Keratinocyte (primary cell): Measurements from ENCODE around the gene SRSF1. TPM values are rescaled to one million over a fixed set of nuclear protein-coding genes. Genes with fewer than 3 reads are reported as not detected.
A peak's percentile ranks its signal among the peaks of the same experiment; 100 is the strongest.

Source experiments
- DNase-seq: peaks from one replicate; pipeline ENCODE4 v3.0.0-alpha.2; 2011; ENCODE audit warnings: low read depth, missing footprints, low spot score
- FAIRE-seq: peaks from 2 replicates; lab custom pipeline; 2011; peaks lifted over from hg19 to GRCh38; lab: Jason Lieb, UNC
- H2AFZ ChIP-seq: 2 replicates; pipeline ENCODE4 v1.6.0; 2012; ENCODE audit warnings: low read length, control low read depth, inconsistent platforms; ENCODE audit not compliant: control insufficient read depth
- H3K27ac ChIP-seq: 2 replicates; pipeline ENCODE4 v1.5.1; 2011; ENCODE audit warnings: low read length; ENCODE audit not compliant: control insufficient read depth, insufficient read depth
- H3K27me3 ChIP-seq: 3 replicates; pipeline ENCODE4 v1.6.0; 2011; ENCODE audit warnings: low read length; ENCODE audit not compliant: control insufficient read depth, insufficient read depth; ENCODE audit errors: extremely low read depth
- H3K36me3 ChIP-seq, 2 experiments: 2 replicates in 1 of 2; 3 replicates in 1 of 2; pipeline ENCODE4 v1.5.1; 2011; ENCODE audit warnings: low read length in 2 of 2, mild to moderate bottlenecking in 1 of 2; ENCODE audit not compliant: control insufficient read depth in 2 of 2, insufficient read depth in 2 of 2; ENCODE audit errors: extremely low read depth in 1 of 2
- H3K4me1 ChIP-seq: 3 replicates; pipeline ENCODE4 v1.5.1; 2011; ENCODE audit warnings: low read length; ENCODE audit not compliant: control insufficient read depth, insufficient read depth; ENCODE audit errors: extremely low read depth
- H3K4me2 ChIP-seq: 3 replicates; pipeline ENCODE4 v1.6.0; 2011; ENCODE audit warnings: low read depth, low read length; ENCODE audit not compliant: control insufficient read depth, insufficient read depth; ENCODE audit errors: extremely low read depth
- H3K4me3 ChIP-seq, 3 experiments: fragments of 200-600 bp in 1 of 3; sonication (generic) in 1 of 3; 2 replicates in 2 of 3; 3 replicates in 1 of 3; pipeline ENCODE4 v1.5.1; 2011 to 2016; ENCODE audit warnings: low read length in 3 of 3, mild to moderate bottlenecking in 3 of 3, control low read depth in 2 of 3, inconsistent platforms in 1 of 3, low read depth in 1 of 3, mixed read lengths in 1 of 3, mixed run types in 1 of 3, moderate library complexity in 1 of 3; ENCODE audit not compliant: control insufficient read depth in 2 of 3, insufficient read depth in 2 of 3; ENCODE audit errors: extremely low read depth in 1 of 3
- H3K79me2 ChIP-seq: 2 replicates; pipeline ENCODE4 v1.6.0; 2012; ENCODE audit warnings: low read length; ENCODE audit not compliant: control insufficient read depth, insufficient read depth
- H3K9ac ChIP-seq: 3 replicates; pipeline ENCODE4 v1.6.0; 2011; ENCODE audit warnings: low read length; ENCODE audit not compliant: control insufficient read depth, insufficient read depth; ENCODE audit errors: extremely low read depth
- H3K9me1 ChIP-seq: 3 replicates; pipeline ENCODE4 v1.6.0; 2011; ENCODE audit warnings: low read length; ENCODE audit not compliant: control insufficient read depth, insufficient read depth; ENCODE audit errors: extremely low read depth
- H3K9me3 ChIP-seq: 2 replicates; pipeline ENCODE4 v1.5.1; 2012; ENCODE audit warnings: low read depth, low read length; ENCODE audit not compliant: control insufficient read depth
- H4K20me1 ChIP-seq: 3 replicates; pipeline ENCODE4 v1.6.0; 2011; ENCODE audit warnings: low read length; ENCODE audit not compliant: control insufficient read depth, insufficient read depth; ENCODE audit errors: extremely low read depth
- EZH2 ChIP-seq: IDR thresholded peaks from one replicate; pipeline ENCODE4 v1.6.1; 2012; ENCODE audit warnings: inconsistent platforms, mild to moderate bottlenecking, low read length, moderate library complexity
- dilution Hi-C: fragments of 300-500 bp; cut with MboI; formaldehyde crosslinking; loops from one replicate; pipeline ENCODE4 v1.7.0; 2020; ENCODE audit warnings: low sequenced_read_pairs; ENCODE audit not compliant: extremely low pct_ligation_motif_present
- polyA plus RNA-seq, 5 experiments: library from polyadenylated mRNA; depleted of rRNA in 3 of 5; stranded (reverse) in 3 of 5; stranded (forward) in 1 of 5; unstranded in 1 of 5; fragments of >200 nt; gene quantifications; 1 replicate in 1 of 5; 2 replicates in 3 of 5; 3 replicates in 1 of 5; pipeline versions ENCODE4 v1.2.1 to v1.2.3, GENCODE V29; 2011 to 2012; ENCODE audit warnings: missing spikeins in 2 of 5, low read depth in 1 of 5, low replicate concordance in 1 of 5
- TF ChIP-seq, protein P1 (sequence below), 3 experiments: IDR thresholded peaks in 1 of 3; conservative IDR thresholded peaks in 1 of 3; optimal IDR thresholded peaks in 1 of 3; 2 replicates in 2 of 3; 3 replicates in 1 of 3; pipeline versions ENCODE3 to v1.5.1; 2011; ENCODE audit warnings: low read length in 3 of 3, mild to moderate bottlenecking in 3 of 3, moderate library complexity in 2 of 3, control low read depth in 1 of 3, inconsistent platforms in 1 of 3; ENCODE audit not compliant: insufficient read depth in 2 of 3; ENCODE audit errors: extremely low read depth in 1 of 3

SRSF1 gene
- polyA plus RNA-seq, 1 donor (not counting 4 experiments of a cell fraction or from before 2014, with no cell fraction given) = 272 TPM

GRCh38 chr17:57990037-57990436, 17.0 kb downstream of the SRSF1 start:
- no peaks in the 10 kb centered on the region for H4K20me1 ChIP-seq
- peaks cover 2% of the 10 kb centered on the region for H3K9me1 ChIP-seq
- no peak overlapping the region for H3K27ac ChIP-seq
- H3K27me3 ChIP-seq = no peaks in the 10 kb centered on the region
- FAIRE-seq (no peak), DNase-seq (no peak)
- TF ChIP-seq, protein P1, sequence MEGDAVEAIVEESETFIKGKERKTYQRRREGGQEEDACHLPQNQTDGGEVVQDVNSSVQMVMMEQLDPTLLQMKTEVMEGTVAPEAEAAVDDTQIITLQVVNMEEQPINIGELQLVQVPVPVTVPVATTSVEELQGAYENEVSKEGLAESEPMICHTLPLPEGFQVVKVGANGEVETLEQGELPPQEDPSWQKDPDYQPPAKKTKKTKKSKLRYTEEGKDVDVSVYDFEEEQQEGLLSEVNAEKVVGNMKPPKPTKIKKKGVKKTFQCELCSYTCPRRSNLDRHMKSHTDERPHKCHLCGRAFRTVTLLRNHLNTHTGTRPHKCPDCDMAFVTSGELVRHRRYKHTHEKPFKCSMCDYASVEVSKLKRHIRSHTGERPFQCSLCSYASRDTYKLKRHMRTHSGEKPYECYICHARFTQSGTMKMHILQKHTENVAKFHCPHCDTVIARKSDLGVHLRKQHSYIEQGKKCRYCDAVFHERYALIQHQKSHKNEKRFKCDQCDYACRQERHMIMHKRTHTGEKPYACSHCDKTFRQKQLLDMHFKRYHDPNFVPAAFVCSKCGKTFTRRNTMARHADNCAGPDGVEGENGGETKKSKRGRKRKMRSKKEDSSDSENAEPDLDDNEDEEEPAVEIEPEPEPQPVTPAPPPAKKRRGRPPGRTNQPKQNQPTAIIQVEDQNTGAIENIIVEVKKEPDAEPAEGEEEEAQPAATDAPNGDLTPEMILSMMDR (optimal IDR thresholded peaks at IDR 0.05 in 1 of 3, IDR thresholded peaks at IDR 0.05 in 1 of 3, conservative IDR thresholded peaks at IDR 0.05 in 1 of 3; ENCODE audit: extremely low read depth in 1 of 3, insufficient read depth in 2 of 3, low read length in 3 of 3) = no peak
- TF ChIP-seq EZH2 = no peak
- no peak overlapping the region for H3K4me2 ChIP-seq
- H3K79me2 ChIP-seq = peaks cover 22% of the 10 kb centered on the region
- H3K36me3 ChIP-seq = peaks cover 0 to 9% of the 10 kb centered on the region in 2 experiments
- dilution Hi-C loops = no loop called here
- peaks cover 21% of the 10 kb centered on the region for H3K4me1 ChIP-seq
- H3K9ac ChIP-seq = no peak overlapping the region
- H2AFZ ChIP-seq = no peak overlapping the region
- no peaks in the 10 kb centered on the region for H3K9me3 ChIP-seq
- no peak overlapping the region for H3K4me3 ChIP-seq

DNA sequence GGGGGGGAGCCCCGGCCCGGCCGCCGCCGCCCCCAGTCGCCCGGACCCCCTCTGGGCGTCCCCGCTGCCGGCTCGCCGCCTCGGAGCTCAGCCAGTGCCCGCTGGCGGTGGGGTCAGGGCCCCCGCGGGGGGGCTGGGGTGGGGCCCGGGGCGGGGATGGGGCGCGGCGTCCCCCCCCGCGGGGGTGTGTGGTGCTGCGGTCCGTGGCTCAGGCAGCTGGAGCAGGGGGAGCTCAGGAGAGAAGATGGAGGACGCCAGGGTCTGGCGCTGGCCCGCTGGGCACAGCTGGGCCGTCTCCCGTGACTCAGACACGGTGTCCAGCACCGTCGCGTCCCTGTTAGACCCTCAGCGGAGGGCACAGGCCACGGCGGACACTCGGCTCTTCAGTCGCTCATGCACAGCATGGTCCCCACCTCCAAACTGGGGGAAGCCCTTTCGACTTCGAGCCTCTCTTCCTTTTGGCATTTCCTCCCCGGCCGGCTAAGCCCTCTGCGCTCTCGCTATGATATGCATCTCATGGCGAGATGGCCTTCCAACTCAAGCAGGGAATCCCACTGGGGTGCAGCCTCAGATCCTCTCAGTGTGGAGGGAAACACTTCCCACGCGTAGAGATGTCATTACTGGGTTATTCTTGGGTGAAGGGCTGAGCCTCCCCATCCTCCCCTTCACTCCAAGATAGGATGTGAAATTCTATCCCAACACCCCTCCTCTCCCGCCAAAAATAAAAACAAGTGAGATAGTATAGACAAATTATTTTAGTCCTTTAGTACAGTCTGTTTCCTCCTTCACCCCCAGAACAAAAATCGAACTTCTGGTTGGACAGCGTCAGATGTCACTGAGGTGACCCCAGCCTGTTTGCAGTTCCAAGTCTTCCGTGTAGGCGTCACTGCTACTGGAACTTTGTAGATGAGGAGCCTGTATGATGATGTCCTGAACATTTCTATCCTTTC, 18.5 kb downstream of the SRSF1 start:
- H2AFZ ChIP-seq = peak overlapping the region; percentile 75
- no peak for FAIRE-seq

More for the DNA sequence above, 18.5 kb downstream of the SRSF1 start:
- Histone ChIP-seq H3K79me2 (peaks cover 36% of the 10 kb centered on the region), H3K9me1 (peaks cover 2% of the 10 kb centered on the region), H4K20me1 (peaks cover 2% of the 10 kb centered on the region), H3K9ac (peak overlapping the region; percentile 81), H3K4me2 (peak overlapping the region; percentile 81), H3K36me3 (peaks cover 0 to 8% of the 10 kb centered on the region in 2 experiments), H3K27ac (peak overlapping the region; percentile 58), H3K27me3 (no peaks in the 10 kb centered on the region), H3K4me1 (peaks cover 27% of the 10 kb centered on the region), H3K4me3 (peak overlapping the region; percentile 32 to 69 (median 57)), H3K9me3 (no peaks in the 10 kb centered on the region)
- DNase-seq = no peak
- TF ChIP-seq, protein P1 (optimal IDR thresholded peaks at IDR 0.05 in 1 of 3, IDR thresholded peaks at IDR 0.05 in 1 of 3, conservative IDR thresholded peaks at IDR 0.05 in 1 of 3; ENCODE audit: extremely low read depth in 1 of 3, insufficient read depth in 2 of 3, low read length in 3 of 3) = no peak
- TF ChIP-seq EZH2 = no peak
- dilution Hi-C loops = no loop called here
